Stimulated activated CD4-positive, alpha-beta T cell treated with anti-CD3 and anti-CD28 coated beads, Interleukin-1b, Interleukin-23, amount 100 ng/mL, for 1 hour (primary cell): ENCODE data around the gene STRN3.

ENCODE experiments used
- DNase-seq, 2 donors: peaks; one replicate each; pipeline ENCODE4 v3.0.0-alpha.2; 2020; ENCODE audit warnings: low read depth in 2 of 2

STRN3 gene

DNA sequence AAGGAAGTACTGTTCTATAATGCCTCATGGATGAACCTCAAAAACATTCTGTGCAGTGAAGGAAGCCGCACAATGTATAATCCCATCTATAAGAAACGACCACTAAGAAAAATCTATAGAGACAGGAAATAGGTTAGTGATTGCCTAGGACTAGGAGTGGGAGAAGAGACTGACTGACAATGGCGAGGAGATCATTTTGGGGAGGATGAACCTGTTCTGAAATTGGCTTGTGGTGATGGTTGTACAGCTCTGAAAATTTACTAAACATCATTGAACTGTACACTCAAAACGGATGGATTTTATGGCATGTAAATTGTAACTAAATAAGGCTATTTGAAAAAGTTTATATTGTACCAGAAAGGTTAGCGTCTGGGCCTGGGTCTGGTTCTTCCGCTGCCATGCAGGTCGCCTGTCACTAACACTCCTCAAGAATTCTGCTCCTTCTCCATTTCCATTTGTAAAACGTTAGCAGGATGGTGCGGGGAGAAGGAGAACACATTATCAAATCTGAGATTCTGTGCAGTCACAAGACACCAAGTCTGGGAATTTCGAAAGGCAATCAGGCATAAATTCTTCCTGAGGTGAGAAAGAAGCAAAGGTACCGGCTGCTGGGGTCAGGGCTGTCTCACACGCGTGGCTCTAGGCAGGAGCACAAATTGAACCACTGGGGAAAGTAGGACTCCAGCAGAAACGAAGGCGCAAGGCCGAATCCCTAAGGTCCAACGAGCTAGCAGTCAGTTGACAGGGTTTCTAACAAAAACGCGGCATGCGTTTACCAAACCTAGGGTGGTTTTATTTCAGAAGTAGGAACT is 152.7 kb downstream of the STRN3 start:
- no peak for DNase-seq

DNA sequence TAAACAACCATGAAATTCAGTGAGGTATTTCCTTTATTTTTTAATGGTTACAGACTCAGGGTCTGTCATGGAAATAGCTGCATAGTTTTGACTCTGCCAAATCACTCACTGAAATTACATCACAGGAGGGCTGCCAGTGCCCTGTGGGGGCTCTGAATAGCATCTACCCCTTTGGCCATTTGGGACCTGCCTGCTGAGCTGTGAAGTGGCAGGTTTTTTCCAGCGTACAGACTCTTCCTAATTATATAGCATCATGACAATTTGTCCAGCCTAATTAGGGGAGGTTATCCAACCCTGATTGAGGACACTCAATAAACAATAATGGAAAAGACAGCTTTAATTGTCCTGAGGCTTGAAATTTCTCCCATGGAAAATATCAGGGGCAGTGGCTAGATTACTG is 153.6 kb downstream of the STRN3 start:
- no peak for DNase-seq

DNA sequence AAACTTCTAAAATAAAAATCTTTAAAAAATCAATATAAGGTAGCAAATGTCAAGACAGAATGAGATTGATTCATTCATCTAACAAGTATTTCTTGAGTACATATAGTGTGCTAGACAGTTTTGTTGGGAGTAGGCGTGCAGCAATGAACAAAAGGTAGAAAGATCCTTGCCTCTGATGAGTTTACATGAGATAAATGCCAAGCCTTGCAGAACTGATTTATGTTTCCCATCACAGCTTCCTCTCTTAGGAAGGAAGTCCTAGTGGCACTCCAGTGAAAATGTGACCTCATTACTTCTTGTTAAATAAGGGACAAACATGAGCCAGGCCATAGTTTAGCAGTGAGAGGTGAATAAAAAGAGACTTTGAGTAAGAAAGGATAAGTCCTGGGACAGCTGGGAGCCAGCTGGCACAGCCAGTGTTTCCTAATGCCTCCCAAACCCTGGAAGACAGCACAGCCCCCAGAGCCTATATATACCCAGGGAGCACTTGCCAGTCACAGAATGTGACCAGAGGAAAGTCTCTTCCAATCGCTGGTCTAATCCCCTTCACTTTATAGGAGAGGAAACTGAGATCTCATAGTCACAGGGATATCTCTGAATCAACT is 156.5 kb downstream of the STRN3 start:
- DNase-seq = no peak

DNA sequence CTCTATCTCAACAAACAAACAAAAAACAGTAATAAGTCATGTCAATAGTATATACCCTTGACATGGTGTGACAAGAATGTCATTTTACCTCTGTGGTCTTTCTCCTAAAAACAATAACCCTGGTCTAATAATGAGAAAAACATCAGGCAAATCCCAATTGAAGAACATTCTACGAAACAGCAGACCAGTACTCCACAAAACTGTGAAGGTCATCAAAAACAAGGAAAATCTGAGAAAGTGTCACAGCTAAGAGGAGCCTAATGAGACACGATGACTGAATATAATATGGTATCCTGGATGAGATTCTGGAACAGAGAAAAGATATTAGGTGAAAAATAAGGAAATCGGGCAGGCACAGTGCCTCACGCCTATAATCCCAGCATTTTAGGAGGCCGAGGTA is 157.4 kb downstream of the STRN3 start:
- DNase-seq = no peak

DNA sequence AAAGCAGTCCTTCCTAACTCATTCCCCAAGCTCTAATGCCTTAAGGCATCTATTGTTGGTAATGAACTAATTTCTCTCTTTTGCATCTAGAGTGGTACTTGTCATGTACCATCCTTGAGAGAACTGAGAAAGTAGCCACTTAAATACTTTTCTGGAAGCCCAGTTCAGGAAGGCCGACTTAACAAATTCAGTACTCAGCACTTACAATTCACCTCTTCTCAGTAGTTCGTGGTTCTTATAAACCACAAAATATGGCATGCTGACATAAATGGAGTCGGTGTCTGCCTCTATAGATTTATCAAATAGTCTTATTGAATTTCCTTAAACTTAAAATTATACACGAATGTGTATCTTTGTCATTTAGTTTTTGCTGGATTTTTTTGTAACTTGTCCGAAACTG is 161.2 kb downstream of the STRN3 start:
- no peak for DNase-seq

DNA sequence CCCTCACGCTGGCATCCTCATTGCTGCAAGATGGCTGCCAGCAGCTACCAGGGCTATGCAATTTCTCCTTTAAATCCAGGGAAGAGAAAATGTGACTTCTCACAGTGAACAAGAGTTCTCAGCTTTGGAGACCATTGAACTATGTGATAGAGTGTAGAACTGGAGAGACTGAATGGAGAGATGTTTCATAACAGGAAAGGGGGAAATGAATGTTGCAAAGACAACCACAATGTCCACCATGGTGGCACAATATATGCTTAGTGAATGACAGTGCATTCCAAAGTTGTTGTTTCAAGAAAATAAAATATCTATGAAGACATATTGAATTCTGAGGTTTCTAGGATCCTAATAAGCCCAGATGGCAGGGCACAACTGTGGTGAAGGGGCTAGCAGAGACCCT is 165.0 kb downstream of the STRN3 start:
- no peak for DNase-seq

DNA sequence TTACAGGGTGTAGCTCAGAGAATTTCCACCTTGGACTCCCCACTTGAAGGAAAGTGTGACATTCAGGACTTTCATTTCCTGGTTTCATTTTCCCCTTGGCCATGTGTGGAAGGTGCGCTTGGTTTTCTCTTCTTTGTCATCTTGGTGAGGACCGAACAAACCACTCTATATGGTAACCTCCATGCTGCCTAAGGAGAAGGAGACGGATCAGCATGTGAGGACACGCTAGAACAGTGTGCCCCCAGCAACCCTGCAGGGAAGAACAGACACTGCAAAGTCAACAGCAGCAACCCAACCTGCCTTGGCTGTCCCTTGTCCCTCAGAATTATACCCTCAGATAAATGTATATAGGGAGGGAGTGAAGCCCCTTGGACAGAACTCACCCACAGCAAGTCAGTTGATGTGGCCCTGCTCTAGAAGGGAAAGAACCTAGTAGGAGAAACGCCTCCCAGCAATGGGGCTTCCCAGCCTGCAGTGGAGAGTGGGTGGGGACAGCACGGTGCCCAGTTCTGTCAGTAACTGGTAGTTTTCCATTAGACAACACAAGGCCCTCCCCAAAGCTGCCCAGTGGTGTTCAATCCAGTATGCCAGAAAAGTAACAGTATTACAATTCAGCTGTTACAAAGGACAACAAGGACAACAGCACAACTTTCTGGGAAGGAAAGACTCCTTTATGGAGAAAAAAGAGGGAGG is 170.7 kb downstream of the STRN3 start:
- DNase-seq = no peak

DNA sequence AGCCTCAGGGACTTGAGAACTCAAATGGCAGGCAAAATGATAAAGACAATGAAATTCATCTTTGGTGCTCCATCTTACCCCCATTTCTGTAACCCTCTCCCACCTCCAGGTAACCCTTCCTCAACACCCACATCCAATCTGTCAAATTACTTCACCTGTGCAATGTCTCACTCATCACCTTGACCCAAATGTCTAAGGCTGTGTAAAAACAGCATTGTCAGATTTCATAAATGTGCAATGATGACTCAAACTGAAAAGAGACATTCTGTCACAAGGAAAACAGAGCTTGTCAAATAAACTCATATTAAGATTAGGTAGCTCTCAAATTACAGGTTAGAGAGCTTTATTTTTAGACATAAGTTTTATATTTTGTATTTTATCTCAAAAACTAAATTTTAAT is 171.7 kb downstream of the STRN3 start:
- DNase-seq = no peak

DNA sequence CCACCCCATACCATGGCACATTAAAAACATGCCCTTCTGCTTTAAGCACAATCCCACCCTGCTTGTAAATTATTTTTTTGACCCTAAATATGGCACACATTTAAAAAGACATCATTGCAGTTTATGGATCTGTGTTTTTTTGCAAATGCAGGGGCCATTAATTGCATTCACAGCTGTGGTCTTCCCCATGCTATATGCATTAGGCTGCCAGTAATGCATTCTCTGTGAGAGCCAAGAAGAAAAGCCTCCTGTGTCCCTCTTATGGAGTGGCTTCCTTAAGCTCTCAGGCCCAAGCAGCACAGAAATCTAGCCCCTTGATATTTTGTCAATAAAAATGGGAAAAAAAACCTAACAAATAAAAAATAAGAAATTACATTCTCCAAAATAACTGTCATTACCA is 172.2 kb downstream of the STRN3 start:
- no peak for DNase-seq

DNA sequence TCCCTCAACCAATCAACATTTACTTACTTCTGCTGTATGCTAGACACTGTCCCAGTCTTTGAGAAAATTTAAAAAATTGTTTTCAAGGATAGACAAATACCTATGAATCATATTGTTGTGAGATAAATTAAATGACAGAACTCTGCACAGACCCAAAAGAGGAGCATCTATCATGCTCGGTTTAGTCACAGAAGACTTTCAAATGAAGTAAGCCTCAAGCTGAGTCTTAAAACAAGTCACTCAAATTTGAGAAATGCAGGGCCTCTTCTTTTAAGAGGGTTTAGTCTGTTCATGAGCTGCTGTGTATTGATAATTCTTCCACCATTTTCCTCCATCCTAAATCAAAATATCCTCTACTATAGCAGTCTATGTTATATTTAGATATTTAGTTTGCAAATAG is 176.2 kb downstream of the STRN3 start:
- no peak for DNase-seq

DNA sequence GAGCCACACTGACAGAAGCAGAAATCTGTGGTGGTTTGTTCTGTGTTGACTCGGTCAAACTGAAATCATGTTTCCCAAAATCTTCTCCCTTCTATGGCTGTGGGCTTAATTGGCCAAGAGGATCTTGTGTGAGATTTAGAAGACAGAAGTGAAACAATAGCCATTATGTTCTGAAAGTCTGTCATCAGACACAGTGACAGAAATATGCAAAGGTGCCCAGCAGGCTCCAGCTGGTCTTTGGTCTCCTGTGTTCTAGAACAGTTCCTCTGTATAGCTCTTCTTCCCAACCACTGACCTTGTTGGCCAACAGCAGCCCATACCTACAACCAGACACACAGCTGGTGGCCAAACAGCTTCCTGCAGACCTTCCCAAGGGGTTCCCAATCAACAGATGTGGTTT is 176.8 kb downstream of the STRN3 start:
- no peak for DNase-seq

DNA sequence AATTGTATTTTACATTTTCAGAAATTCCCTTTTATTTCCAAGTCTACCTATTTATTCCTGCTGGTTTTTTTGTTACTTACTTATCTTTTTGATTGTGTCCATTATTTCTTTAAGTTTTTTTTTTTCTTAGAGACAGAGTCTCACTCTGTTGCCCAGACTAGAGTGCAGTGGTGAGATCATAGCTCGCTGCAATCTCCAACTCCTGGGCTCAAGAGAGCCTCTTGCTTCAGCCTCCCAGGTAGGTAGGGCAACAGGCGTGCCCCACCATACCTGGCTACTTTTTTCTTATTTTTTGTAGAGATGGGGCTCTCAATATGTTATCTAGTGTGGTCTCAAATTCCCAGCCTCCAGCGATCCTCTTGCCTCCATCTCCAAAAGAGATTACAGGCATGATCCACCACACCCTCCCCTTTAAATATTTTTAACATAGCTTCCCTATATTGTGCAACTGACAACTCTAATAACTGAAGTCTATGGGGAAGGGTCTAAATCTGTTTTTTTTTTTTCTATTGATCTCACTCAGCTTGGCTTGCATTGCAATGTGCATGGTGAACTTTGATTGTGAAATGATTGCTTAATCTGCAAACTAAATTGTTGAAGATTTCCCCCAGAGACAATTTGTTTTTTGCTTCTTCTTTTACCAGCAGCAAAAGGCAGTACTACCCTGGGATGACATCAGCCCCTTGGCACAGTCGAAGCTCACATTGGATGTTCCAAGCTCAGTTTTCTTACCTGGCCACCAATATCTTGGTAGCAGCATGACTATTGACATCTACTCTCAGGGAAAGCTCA is 177.5 kb downstream of the STRN3 start:
- no peak for DNase-seq
